A673 (cell line): Measurements from ENCODE around the gene NT5C1B. TPM values are rescaled to one million over a fixed set of nuclear protein-coding genes. Genes with fewer than 3 reads are reported as not detected.

Experiments used
- BruUV-seq: library from RNA; stranded (reverse); fragments of 400-500 nt; replicated peaks from 2 replicates; lab custom pipeline; 2021; lab: Mats Ljungman, UMichigan
- CTCF ChIA-PET: fragments of 300-600 bp; sonication (Branson Sonifier 250); formaldehyde crosslinking; loops from one replicate; lab custom pipeline; 2022; ENCODE audit warnings: antibody characterized with exemption; lab: Charles Lee
- POLR2A ChIA-PET: fragments of 300-600 bp; sonication (Branson Sonifier 250); formaldehyde crosslinking; loops from one replicate; lab custom pipeline; 2022; ENCODE audit warnings: antibody characterized with exemption; ENCODE audit not compliant: low non-redundant PET; lab: Charles Lee
- DNase-seq: peaks from one replicate; pipeline ENCODE4 v3.0.0-alpha.2; 2015; ENCODE audit warnings: low spot score
- H3K27ac ChIP-seq: fragments of 200-600 bp; sonication (generic); 2 replicates; pipeline ENCODE4 v1.5.1; 2016; ENCODE audit warnings: mixed run types, low read depth, mild to moderate bottlenecking, mixed read lengths, antibody characterized with exemption, low read length; ENCODE audit not compliant: poor library complexity, severe bottlenecking
- H3K27me3 ChIP-seq: fragments of 200-600 bp; sonication (generic); replicated peaks from 2 replicates; pipeline ENCODE4 v1.6.1; 2017; ENCODE audit warnings: mixed run types, low read depth, mild to moderate bottlenecking, mixed read lengths, antibody characterized with exemption, low read length; ENCODE audit not compliant: insufficient read depth, poor library complexity
- H3K36me3 ChIP-seq: fragments of 200-600 bp; sonication (generic); 2 replicates; pipeline ENCODE4 v1.6.1; 2016; ENCODE audit warnings: mixed run types, mild to moderate bottlenecking, mixed read lengths, antibody characterized with exemption, low read length; ENCODE audit not compliant: insufficient read depth, poor library complexity, severe bottlenecking
- H3K4me1 ChIP-seq: fragments of 200-600 bp; sonication (generic); 2 replicates; pipeline ENCODE4 v1.6.1; 2017; ENCODE audit warnings: mixed run types, mild to moderate bottlenecking, mixed read lengths, antibody characterized with exemption, low read length; ENCODE audit not compliant: insufficient read depth, poor library complexity, severe bottlenecking
- H3K4me3 ChIP-seq: fragments of 200-600 bp; sonication (generic); 2 replicates; pipeline ENCODE4 v1.5.1; 2016; ENCODE audit warnings: low read depth, mixed run types, mild to moderate bottlenecking, mixed read lengths, low read length; ENCODE audit not compliant: poor library complexity, severe bottlenecking
- H3K9me3 ChIP-seq: fragments of 200-600 bp; sonication (generic); 2 replicates; pipeline ENCODE4 v1.6.1; 2016; ENCODE audit warnings: mixed run types, low read depth, mild to moderate bottlenecking, mixed read lengths, antibody characterized with exemption, low read length; ENCODE audit not compliant: poor library complexity, severe bottlenecking
- EZH2 ChIP-seq: fragments of 200-600 bp; sonication (generic); IDR thresholded peaks from 2 replicates; pipeline ENCODE4 v1.6.1; 2017; ENCODE audit warnings: borderline replicate concordance, low read depth, mild to moderate bottlenecking, mixed read lengths, antibody characterized with exemption, low read length; ENCODE audit not compliant: poor library complexity, severe bottlenecking
- intact Hi-C: fragments of 100-400 bp; cut with micrococcal nuclease; formaldehyde crosslinking; loops from one replicate; pipeline ENCODE4 v1.10.0; 2022; ENCODE audit not compliant: unreplicated experiment
- total RNA-seq: library from RNA; stranded (reverse); gene quantifications from 2 replicates; pipeline ENCODE4 v1.2.3, GENCODE V29; 2021
- TF ChIP-seq, protein P1 (sequence below): fragments of 300-800, 200-600 bp; sonication (generic); conservative IDR thresholded peaks from 2 replicates; pipeline ENCODE4 v1.5.1; 2017; ENCODE audit warnings: low read depth, mild to moderate bottlenecking, antibody characterized with exemption, low read length, moderate library complexity, mixed read lengths

The NT5C1B gene
- total RNA-seq, 1 experiment from 2014 or later: not detected

DNA sequence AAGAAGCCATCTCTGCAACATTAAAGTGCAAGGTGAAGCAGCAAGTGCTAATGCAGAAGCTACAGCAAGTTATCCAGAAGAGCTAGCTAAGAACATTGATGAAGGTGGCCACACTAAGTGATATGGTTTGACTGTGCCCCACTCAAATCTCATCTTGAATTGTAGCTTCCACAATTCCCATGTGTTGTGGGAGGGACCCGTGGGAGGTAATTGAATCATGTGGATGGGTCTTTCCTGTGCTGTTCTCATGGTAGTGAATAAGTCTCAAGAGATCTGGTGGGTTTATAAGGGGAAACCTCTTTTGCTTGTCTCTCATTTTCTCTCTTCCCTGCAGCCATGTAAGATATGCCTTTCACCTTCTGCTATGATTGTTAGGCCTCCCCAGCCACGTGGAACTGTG, 40.3 kb downstream of the NT5C1B start:
- Histone ChIP-seq H3K27ac (no peak overlapping the region), H3K27me3 (no peaks in the 10 kb centered on the region), H3K4me1 (peaks cover 37% of the 10 kb centered on the region), H3K4me3 (no peak overlapping the region), H3K9me3 (no peaks in the 10 kb centered on the region), H3K36me3 (no peaks in the 10 kb centered on the region)
- ChIA-PET POLR2A (no interaction called here), CTCF (no interaction called here)
- no TSS peak for BruUV-seq
- intact Hi-C loops: no loop called here
- DNase-seq: no peak
- TF ChIP-seq, protein P1, sequence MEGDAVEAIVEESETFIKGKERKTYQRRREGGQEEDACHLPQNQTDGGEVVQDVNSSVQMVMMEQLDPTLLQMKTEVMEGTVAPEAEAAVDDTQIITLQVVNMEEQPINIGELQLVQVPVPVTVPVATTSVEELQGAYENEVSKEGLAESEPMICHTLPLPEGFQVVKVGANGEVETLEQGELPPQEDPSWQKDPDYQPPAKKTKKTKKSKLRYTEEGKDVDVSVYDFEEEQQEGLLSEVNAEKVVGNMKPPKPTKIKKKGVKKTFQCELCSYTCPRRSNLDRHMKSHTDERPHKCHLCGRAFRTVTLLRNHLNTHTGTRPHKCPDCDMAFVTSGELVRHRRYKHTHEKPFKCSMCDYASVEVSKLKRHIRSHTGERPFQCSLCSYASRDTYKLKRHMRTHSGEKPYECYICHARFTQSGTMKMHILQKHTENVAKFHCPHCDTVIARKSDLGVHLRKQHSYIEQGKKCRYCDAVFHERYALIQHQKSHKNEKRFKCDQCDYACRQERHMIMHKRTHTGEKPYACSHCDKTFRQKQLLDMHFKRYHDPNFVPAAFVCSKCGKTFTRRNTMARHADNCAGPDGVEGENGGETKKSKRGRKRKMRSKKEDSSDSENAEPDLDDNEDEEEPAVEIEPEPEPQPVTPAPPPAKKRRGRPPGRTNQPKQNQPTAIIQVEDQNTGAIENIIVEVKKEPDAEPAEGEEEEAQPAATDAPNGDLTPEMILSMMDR: no peak
- no peak for TF ChIP-seq EZH2

DNA sequence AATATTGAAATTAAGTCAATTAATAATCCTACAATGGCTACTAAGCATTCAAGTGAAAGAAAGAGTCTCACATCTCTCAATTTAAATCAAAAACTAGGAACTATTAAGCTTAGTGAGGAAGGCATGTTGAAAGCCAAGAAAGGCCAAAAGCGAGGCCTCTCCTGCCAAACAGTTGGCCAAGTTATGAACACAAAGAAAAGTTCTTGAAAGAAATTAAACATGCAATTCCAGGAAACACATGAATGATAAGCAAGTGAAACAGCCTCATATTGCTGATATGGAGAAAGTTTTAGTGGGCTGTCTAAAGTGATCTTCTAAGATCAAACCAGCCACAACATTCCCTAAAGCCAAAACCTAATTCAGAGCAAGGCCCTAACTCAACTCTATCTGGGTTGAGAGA, 40.7 kb downstream of the NT5C1B start:
- no peaks in the 10 kb centered on the region for H3K27me3 ChIP-seq
- no peaks in the 10 kb centered on the region for H3K9me3 ChIP-seq
- H3K4me3 ChIP-seq: no peak overlapping the region
- no peak for DNase-seq
- H3K36me3 ChIP-seq: no peaks in the 10 kb centered on the region
- no peak overlapping the region for H3K27ac ChIP-seq
- BruUV-seq: no TSS peak
- CTCF ChIA-PET: no interaction called here
- intact Hi-C loops: no loop called here
- peaks cover 41% of the 10 kb centered on the region for H3K4me1 ChIP-seq
- TF ChIP-seq, protein P1: no peak
- TF ChIP-seq EZH2: no peak
- POLR2A ChIA-PET: no interaction called here

DNA sequence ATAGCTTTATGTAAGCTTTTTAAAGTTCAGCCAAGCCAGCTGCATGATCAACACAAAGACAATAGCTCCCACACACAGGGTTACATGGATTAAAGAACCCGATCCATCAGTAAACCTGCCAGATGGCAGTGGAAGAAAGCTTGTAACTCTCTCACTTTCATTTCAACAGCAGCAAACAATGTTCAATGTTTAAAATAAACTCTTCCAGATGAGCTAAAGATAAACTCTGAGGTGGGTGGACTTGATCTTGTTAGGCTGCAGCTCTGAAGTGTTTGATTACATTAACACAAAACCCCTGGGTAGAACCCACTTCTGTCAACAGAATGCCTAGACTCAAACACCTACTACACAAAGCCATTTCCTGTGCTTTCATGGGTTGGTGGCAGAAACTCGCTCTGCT, 42.8 kb downstream of the NT5C1B start:
- peak overlapping the region; percentile 11 for H3K27ac ChIP-seq
- CTCF ChIA-PET: interaction anchor here (1.0 kb wide), 1 partner anchor 26 kb away, joined by 3 read pairs; no protein-coding TSS in a partner anchor

More for the DNA sequence above, 42.8 kb downstream of the NT5C1B start:
- TF ChIP-seq, protein P1: no peak
- no peak for TF ChIP-seq EZH2
- DNase-seq: peak; percentile 54
- Histone ChIP-seq H3K9me3 (no peaks in the 10 kb centered on the region), H3K27me3 (no peaks in the 10 kb centered on the region), H3K4me1 (peaks cover 48% of the 10 kb centered on the region), H3K36me3 (no peaks in the 10 kb centered on the region), H3K4me3 (no peak overlapping the region)
- intact Hi-C loops: no loop called here
- POLR2A ChIA-PET: no interaction called here
- no TSS peak for BruUV-seq
